ENCODE measurements around the gene NABP2.

- TF ChIP-seq CTCF (IDR thresholded peaks at IDR 0.05) (peak; percentile 51 to 90 (median 80)), POLR2A (IDR thresholded peaks at IDR 0.05) (peak; percentile 94 to 97 (median 96))
Measured at GRCh38 chr12:56266693-56267442, 42.7 kb downstream of the NABP2 start, which contains the start of gene COQ10A.
